A673 (cell line): ENCODE results near the gene ZNF549. TPM values are rescaled to one million over a fixed set of nuclear protein-coding genes. Genes with fewer than 3 reads are reported as not detected.
"Not testable (repeated sequence)": the region's sequence is repeated elsewhere in the genome, so short reads cannot be mapped to it uniquely, and the experiment has no call there.

Experiments used
- BruUV-seq: library from RNA; stranded (reverse); fragments of 400-500 nt; replicated peaks from 2 replicates; lab custom pipeline; 2021; lab: Mats Ljungman, UMichigan
- CTCF ChIA-PET: fragments of 300-600 bp; sonication (Branson Sonifier 250); formaldehyde crosslinking; loops from one replicate; lab custom pipeline; 2022; ENCODE audit warnings: antibody characterized with exemption; lab: Charles Lee
- POLR2A ChIA-PET: fragments of 300-600 bp; sonication (Branson Sonifier 250); formaldehyde crosslinking; loops from one replicate; lab custom pipeline; 2022; ENCODE audit warnings: antibody characterized with exemption; ENCODE audit not compliant: low non-redundant PET; lab: Charles Lee
- DNase-seq: peaks from one replicate; pipeline ENCODE4 v3.0.0-alpha.2; 2015; ENCODE audit warnings: low spot score
- H3K27ac ChIP-seq: fragments of 200-600 bp; sonication (generic); 2 replicates; pipeline ENCODE4 v1.5.1; 2016; ENCODE audit warnings: mixed run types, low read depth, mild to moderate bottlenecking, mixed read lengths, antibody characterized with exemption, low read length; ENCODE audit not compliant: poor library complexity, severe bottlenecking
- H3K27me3 ChIP-seq: fragments of 200-600 bp; sonication (generic); replicated peaks from 2 replicates; pipeline ENCODE4 v1.6.1; 2017; ENCODE audit warnings: mixed run types, low read depth, mild to moderate bottlenecking, mixed read lengths, antibody characterized with exemption, low read length; ENCODE audit not compliant: insufficient read depth, poor library complexity
- H3K36me3 ChIP-seq: fragments of 200-600 bp; sonication (generic); 2 replicates; pipeline ENCODE4 v1.6.1; 2016; ENCODE audit warnings: mixed run types, mild to moderate bottlenecking, mixed read lengths, antibody characterized with exemption, low read length; ENCODE audit not compliant: insufficient read depth, poor library complexity, severe bottlenecking
- H3K4me1 ChIP-seq: fragments of 200-600 bp; sonication (generic); 2 replicates; pipeline ENCODE4 v1.6.1; 2017; ENCODE audit warnings: mixed run types, mild to moderate bottlenecking, mixed read lengths, antibody characterized with exemption, low read length; ENCODE audit not compliant: insufficient read depth, poor library complexity, severe bottlenecking
- H3K4me3 ChIP-seq: fragments of 200-600 bp; sonication (generic); 2 replicates; pipeline ENCODE4 v1.5.1; 2016; ENCODE audit warnings: low read depth, mixed run types, mild to moderate bottlenecking, mixed read lengths, low read length; ENCODE audit not compliant: poor library complexity, severe bottlenecking
- H3K9me3 ChIP-seq: fragments of 200-600 bp; sonication (generic); 2 replicates; pipeline ENCODE4 v1.6.1; 2016; ENCODE audit warnings: mixed run types, low read depth, mild to moderate bottlenecking, mixed read lengths, antibody characterized with exemption, low read length; ENCODE audit not compliant: poor library complexity, severe bottlenecking
- EZH2 ChIP-seq: fragments of 200-600 bp; sonication (generic); IDR thresholded peaks from 2 replicates; pipeline ENCODE4 v1.6.1; 2017; ENCODE audit warnings: borderline replicate concordance, low read depth, mild to moderate bottlenecking, mixed read lengths, antibody characterized with exemption, low read length; ENCODE audit not compliant: poor library complexity, severe bottlenecking
- intact Hi-C: fragments of 100-400 bp; cut with micrococcal nuclease; formaldehyde crosslinking; loops from one replicate; pipeline ENCODE4 v1.10.0; 2022; ENCODE audit not compliant: unreplicated experiment
- total RNA-seq: library from RNA; stranded (reverse); gene quantifications from 2 replicates; pipeline ENCODE4 v1.2.3, GENCODE V29; 2021
- TF ChIP-seq, protein P1 (sequence below): fragments of 300-800, 200-600 bp; sonication (generic); conservative IDR thresholded peaks from 2 replicates; pipeline ENCODE4 v1.5.1; 2017; ENCODE audit warnings: low read depth, mild to moderate bottlenecking, antibody characterized with exemption, low read length, moderate library complexity, mixed read lengths

ZNF549 gene
- total RNA-seq, 1 experiment from 2014 or later: 10.1 TPM

DNA sequence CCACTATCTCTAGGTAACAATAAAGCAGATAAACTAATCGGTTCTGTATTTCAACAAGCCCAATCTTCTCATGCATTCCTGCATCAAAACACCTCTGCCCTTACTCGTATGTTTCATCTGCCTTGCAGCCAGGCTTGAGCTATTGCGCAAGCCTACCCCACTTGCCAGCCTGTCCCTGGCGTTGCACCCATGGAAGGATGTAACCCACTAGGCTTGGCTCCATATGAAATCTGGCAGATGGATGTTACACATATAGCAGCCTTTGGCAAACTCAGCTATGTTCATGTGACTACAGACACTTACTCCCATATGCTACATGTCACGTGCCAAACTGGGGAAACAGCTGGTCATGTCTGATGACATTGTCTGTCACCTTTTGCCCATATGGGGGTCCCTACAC, 11.9 kb upstream of the ZNF549 start:
- intact Hi-C loops: no loop called here
- no peak overlapping the region for H3K4me3 ChIP-seq
- ChIA-PET POLR2A (no interaction called here), CTCF (no interaction called here)
- DNase-seq: no peak
- H3K27ac ChIP-seq: no peak overlapping the region
- H3K36me3 ChIP-seq: no peaks in the 10 kb centered on the region
- no peaks in the 10 kb centered on the region for H3K4me1 ChIP-seq
- H3K27me3 ChIP-seq: no peaks in the 10 kb centered on the region
- no TSS peak for BruUV-seq
- peaks cover 15% of the 10 kb centered on the region for H3K9me3 ChIP-seq
- TF ChIP-seq EZH2: no peak
- TF ChIP-seq, protein P1, sequence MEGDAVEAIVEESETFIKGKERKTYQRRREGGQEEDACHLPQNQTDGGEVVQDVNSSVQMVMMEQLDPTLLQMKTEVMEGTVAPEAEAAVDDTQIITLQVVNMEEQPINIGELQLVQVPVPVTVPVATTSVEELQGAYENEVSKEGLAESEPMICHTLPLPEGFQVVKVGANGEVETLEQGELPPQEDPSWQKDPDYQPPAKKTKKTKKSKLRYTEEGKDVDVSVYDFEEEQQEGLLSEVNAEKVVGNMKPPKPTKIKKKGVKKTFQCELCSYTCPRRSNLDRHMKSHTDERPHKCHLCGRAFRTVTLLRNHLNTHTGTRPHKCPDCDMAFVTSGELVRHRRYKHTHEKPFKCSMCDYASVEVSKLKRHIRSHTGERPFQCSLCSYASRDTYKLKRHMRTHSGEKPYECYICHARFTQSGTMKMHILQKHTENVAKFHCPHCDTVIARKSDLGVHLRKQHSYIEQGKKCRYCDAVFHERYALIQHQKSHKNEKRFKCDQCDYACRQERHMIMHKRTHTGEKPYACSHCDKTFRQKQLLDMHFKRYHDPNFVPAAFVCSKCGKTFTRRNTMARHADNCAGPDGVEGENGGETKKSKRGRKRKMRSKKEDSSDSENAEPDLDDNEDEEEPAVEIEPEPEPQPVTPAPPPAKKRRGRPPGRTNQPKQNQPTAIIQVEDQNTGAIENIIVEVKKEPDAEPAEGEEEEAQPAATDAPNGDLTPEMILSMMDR: no peak

DNA sequence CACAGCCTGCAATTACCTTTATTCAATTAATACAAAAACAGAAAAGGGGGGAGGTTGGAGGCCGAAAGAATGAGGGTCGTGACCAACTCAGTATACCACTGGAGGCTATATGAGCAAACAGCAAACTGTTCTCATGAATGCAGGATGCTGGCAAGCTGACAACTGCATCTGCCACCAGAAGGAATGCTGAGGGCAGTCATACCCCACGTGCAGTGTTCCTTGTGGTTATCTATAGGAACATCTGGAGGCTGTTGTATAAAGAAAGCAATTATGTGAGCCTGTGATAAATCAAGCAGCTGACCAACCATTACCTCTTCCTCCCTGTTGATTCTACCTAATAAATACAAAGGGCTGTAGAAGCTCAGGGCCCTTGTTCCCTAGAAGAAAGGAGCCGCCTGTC, 9.1 kb upstream of the ZNF549 start:
- CTCF ChIA-PET, H3K27ac ChIP-seq, intact Hi-C loops, POLR2A ChIA-PET, H3K4me3 ChIP-seq, DNase-seq, H3K9me3 ChIP-seq, BruUV-seq, H3K4me1 ChIP-seq, H3K27me3 ChIP-seq, H3K36me3 ChIP-seq: not testable (repeated sequence)

DNA sequence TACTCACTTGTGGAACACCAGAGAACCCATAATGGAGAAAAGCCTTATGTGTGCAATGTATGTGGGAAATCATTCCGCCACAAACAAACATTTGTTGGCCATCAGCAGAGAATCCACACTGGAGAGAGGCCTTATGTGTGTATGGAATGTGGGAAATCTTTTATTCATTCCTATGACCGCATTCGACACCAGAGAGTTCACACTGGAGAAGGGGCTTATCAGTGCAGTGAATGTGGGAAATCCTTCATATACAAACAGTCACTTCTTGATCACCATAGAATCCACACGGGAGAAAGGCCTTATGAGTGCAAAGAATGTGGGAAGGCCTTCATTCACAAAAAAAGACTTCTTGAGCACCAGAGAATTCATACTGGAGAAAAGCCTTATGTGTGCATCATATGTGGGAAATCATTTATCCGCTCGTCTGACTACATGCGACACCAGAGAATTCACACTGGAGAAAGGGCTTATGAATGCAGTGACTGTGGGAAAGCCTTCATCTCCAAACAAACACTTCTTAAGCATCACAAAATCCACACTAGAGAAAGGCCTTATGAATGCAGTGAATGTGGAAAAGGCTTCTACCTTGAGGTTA, 10.9 kb downstream of the ZNF549 start:
- CTCF ChIA-PET: no interaction called here
- H3K9me3 ChIP-seq: peaks cover 87% of the 10 kb centered on the region
- BruUV-seq: no TSS peak
- POLR2A ChIA-PET: no interaction called here
- no peak overlapping the region for H3K4me3 ChIP-seq
- no peaks in the 10 kb centered on the region for H3K4me1 ChIP-seq
- no peaks in the 10 kb centered on the region for H3K27me3 ChIP-seq
- intact Hi-C loops: no loop called here
- no peak for DNase-seq
- peaks cover 71% of the 10 kb centered on the region for H3K36me3 ChIP-seq
- H3K27ac ChIP-seq: no peak overlapping the region
- TF ChIP-seq, protein P1: no peak
- no peak for TF ChIP-seq EZH2

DNA sequence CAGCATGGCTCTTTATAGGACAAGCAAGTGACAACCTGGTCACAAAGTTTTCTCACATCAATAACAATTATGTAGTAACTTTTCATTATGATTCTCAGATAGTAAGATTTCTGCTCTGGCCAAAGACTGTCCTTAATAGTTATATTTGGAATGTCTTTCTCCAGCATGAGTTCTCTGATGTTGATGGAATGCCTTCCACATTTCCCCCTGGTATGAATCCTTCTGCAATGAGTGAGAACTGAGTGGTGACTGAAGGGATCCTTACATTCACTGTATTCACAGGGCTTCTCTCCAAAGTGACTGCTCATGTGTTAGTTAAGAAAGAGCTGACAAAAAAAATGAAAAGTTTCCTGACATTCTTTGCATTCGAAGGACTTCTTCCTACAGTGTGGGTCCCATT, 19.4 kb downstream of the ZNF549 start:
- H3K4me1 ChIP-seq: no peaks in the 10 kb centered on the region
- no peaks in the 10 kb centered on the region for H3K27me3 ChIP-seq
- peaks cover 93% of the 10 kb centered on the region for H3K36me3 ChIP-seq
- no peak overlapping the region for H3K27ac ChIP-seq
- intact Hi-C loops: no loop called here
- no TSS peak for BruUV-seq
- no peak overlapping the region for H3K4me3 ChIP-seq
- H3K9me3 ChIP-seq: peaks cover 87% of the 10 kb centered on the region
- DNase-seq: no peak
- ChIA-PET CTCF (no interaction called here), POLR2A (no interaction called here)
- TF ChIP-seq EZH2: no peak
- TF ChIP-seq, protein P1: no peak
